ENCODE measurements around the gene FBXO46. TPM values are rescaled to one million over a fixed set of nuclear protein-coding genes. Genes with fewer than 3 reads are reported as not detected.

Gene FBXO46
- total and polyA plus RNA-seq, 2 of the 4 experiments (the other 2 are of a cell fraction) = 3.0 to 6.8 TPM

DNA sequence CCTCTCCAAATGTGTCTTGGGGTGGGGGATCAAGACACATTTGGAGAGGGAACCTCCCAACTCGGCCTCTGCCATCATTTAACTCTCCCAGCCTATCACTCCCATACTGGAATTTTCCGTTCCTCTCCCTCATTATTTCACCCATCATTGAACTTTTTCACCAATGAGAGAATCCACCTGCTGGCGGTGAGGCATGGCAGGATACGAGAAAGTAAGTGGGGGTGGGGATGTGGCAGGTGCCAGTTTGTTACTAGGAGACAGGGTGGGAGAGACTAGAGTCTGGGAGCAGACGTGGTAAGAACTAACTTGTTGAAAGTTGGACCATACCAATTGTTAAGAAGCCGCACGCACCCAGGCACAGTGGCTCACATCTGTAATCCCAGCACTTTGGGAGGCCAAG lies 55.8 kb downstream of the FBXO46 start:
- Histone ChIP-seq H3K4me3 (ENCODE audit: insufficient read depth, low read depth, low read length) (no peak overlapping the region), H4K8ac (ENCODE audit: low read depth in 2 of 2, low read length in 2 of 2) (no peak overlapping the region), H3K36me3 (ENCODE audit: control insufficient read depth, insufficient read depth, low read length) (no peaks in the 10 kb centered on the region), H2BK15ac (ENCODE audit: low read depth, low read length) (no peak overlapping the region), H3K9me1 (ENCODE audit: insufficient read depth, low read length) (no peaks in the 10 kb centered on the region), H3K4me1 (ENCODE audit: control insufficient read depth, insufficient read depth, low read length) (peaks cover 6% of the 10 kb centered on the region; the same call in 1 of the 2 replicates), H2AK5ac (ENCODE audit: low read depth, low read length) (no peak overlapping the region), H4K20me1 (ENCODE audit: insufficient read depth, low read length) (no peaks in the 10 kb centered on the region), H2BK120ac (ENCODE audit: low read depth, low read length) (no peak overlapping the region), H4K5ac (ENCODE audit: low read depth, low read length) (no peak overlapping the region), H3K9ac (ENCODE audit: low read depth, low read length) (no peak overlapping the region), H3K14ac (replicated peaks; ENCODE audit: low read depth, low read length) (no peak overlapping the region), H3K56ac (ENCODE audit: extremely low read depth, insufficient read depth, low read length) (no peak overlapping the region), H3K9me3 (ENCODE audit: control insufficient read depth, insufficient read depth, low read length) (no peaks in the 10 kb centered on the region), H2BK20ac (ENCODE audit: low read depth, low read length) (no peak overlapping the region), H3K79me1 (ENCODE audit: low read depth in 1 of 2, low read length in 2 of 2) (no peaks in the 10 kb centered on the region), H4K91ac (ENCODE audit: insufficient read depth, low read depth, low read length) (no peak overlapping the region), H3K27ac (ENCODE audit: insufficient read depth, low read length) (no peak overlapping the region), H3K18ac (ENCODE audit: low read depth, low read length) (no peak overlapping the region), H3K23ac (ENCODE audit: low read depth, low read length) (no peak overlapping the region), H3K27me3 (ENCODE audit: control insufficient read depth, insufficient read depth, low read length) (peaks cover 18% of the 10 kb centered on the region), H2AK9ac (replicated peaks; ENCODE audit: low read depth, low read length, poor library complexity) (no peak overlapping the region), H2AFZ (replicated peaks; ENCODE audit: low read length, poor library complexity) (no peak overlapping the region), H3K4ac (ENCODE audit: low read depth, low read length) (no peak overlapping the region), H3K4me2 (ENCODE audit: low read depth, low read length) (no peak overlapping the region), H2BK5ac (ENCODE audit: low read depth, low read length, poor library complexity, severe bottlenecking) (no peak overlapping the region)
- no peak for TF ChIP-seq RCOR1 (IDR thresholded peaks at IDR 0.05; ENCODE audit: insufficient replicate concordance, low read length)
- no peak for TF ChIP-seq CHD1 (IDR thresholded peaks at IDR 0.05; ENCODE audit: low read depth, low read length)
- TF ChIP-seq SMC3 (IDR thresholded peaks at IDR 0.05; ENCODE audit: low read depth, low read length) = no peak
- no peak for TF ChIP-seq MXI1 (IDR thresholded peaks at IDR 0.05; ENCODE audit: borderline replicate concordance, low read depth, low read length)
- TF ChIP-seq, protein P1, sequence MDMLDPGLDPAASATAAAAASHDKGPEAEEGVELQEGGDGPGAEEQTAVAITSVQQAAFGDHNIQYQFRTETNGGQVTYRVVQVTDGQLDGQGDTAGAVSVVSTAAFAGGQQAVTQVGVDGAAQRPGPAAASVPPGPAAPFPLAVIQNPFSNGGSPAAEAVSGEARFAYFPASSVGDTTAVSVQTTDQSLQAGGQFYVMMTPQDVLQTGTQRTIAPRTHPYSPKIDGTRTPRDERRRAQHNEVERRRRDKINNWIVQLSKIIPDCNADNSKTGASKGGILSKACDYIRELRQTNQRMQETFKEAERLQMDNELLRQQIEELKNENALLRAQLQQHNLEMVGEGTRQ (IDR thresholded peaks at IDR 0.05; ENCODE audit: low read depth, low read length) = no peak
- TF ChIP-seq MAFK (IDR thresholded peaks at IDR 0.05; ENCODE audit: low read depth, low read length) = no peak
- no peak for TF ChIP-seq RAD21 (IDR thresholded peaks at IDR 0.05; ENCODE audit: low read length)
- TF ChIP-seq, protein P2, sequence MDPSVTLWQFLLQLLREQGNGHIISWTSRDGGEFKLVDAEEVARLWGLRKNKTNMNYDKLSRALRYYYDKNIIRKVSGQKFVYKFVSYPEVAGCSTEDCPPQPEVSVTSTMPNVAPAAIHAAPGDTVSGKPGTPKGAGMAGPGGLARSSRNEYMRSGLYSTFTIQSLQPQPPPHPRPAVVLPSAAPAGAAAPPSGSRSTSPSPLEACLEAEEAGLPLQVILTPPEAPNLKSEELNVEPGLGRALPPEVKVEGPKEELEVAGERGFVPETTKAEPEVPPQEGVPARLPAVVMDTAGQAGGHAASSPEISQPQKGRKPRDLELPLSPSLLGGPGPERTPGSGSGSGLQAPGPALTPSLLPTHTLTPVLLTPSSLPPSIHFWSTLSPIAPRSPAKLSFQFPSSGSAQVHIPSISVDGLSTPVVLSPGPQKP (IDR thresholded peaks at IDR 0.05; ENCODE audit: borderline replicate concordance, low read depth, low read length) = no peak
- no peak for TF ChIP-seq MAZ (IDR thresholded peaks at IDR 0.05; ENCODE audit: borderline replicate concordance, low read depth, low read length)
- no peak for TF ChIP-seq CEBPB (IDR thresholded peaks at IDR 0.05; ENCODE audit: low read depth, low read length)
- no peak for TF ChIP-seq FOS (IDR thresholded peaks at IDR 0.05; ENCODE audit: low read depth, low read length)
- TF ChIP-seq RFX5 (IDR thresholded peaks at IDR 0.05; ENCODE audit: low read depth, low read length) = no peak
- TF ChIP-seq NFE2L2 (IDR thresholded peaks at IDR 0.05; ENCODE audit: low read depth, low read length) = no peak
- TF ChIP-seq POLR2A (IDR thresholded peaks at IDR 0.05; ENCODE audit: low read depth, low read length) = no peak
- no peak for TF ChIP-seq BHLHE40 (IDR thresholded peaks at IDR 0.05; ENCODE audit: low read depth, low read length)
- TF ChIP-seq, protein P3, sequence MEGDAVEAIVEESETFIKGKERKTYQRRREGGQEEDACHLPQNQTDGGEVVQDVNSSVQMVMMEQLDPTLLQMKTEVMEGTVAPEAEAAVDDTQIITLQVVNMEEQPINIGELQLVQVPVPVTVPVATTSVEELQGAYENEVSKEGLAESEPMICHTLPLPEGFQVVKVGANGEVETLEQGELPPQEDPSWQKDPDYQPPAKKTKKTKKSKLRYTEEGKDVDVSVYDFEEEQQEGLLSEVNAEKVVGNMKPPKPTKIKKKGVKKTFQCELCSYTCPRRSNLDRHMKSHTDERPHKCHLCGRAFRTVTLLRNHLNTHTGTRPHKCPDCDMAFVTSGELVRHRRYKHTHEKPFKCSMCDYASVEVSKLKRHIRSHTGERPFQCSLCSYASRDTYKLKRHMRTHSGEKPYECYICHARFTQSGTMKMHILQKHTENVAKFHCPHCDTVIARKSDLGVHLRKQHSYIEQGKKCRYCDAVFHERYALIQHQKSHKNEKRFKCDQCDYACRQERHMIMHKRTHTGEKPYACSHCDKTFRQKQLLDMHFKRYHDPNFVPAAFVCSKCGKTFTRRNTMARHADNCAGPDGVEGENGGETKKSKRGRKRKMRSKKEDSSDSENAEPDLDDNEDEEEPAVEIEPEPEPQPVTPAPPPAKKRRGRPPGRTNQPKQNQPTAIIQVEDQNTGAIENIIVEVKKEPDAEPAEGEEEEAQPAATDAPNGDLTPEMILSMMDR (conservative IDR thresholded peaks at IDR 0.05; ENCODE audit: low read depth, low read length) = no peak
- intact Hi-C loops (cut with micrococcal nuclease) (no loop called here), dilution Hi-C loops (cut with HindIII; ENCODE audit: low sequenced_read_pairs, unreplicated experiment) (no loop called here), in situ Hi-C loops (cut with MboI; ENCODE audit: low sequenced_read_pairs) (no loop called here)
- no TSS peak for BruUV-seq (replicated peaks)
- POLR2A ChIA-PET (ENCODE audit: unreplicated experiment) = no interaction called here
- DNase-seq (no peak), ATAC-seq (ENCODE audit: low read depth) (no peak)
- WGBS, 2 experiments (ENCODE audit: extremely low coverage in 2 of 2, insufficient read length in 1 of 2) = 14% methylated on average over 1 of the region's 7 CpGs; no CpG with 5 or more reads in 1 of the 2 experiments
- CTCF ChIA-PET = no interaction called here

All from IMR-90 (cell line).